ENCODE results near the gene LDLRAD1. TPM values are rescaled to one million over a fixed set of nuclear protein-coding genes. Genes with fewer than 3 reads are reported as not detected.

The LDLRAD1 gene
- total RNA-seq, 2 experiments from 2014 or later = not detected

- CTCF ChIA-PET = interaction anchor here (1.0 kb wide), 1 partner anchor 57 kb away, joined by 5 read pairs; no protein-coding TSS in a partner anchor
- Mint-ChIP-seq H3K27ac (no peak overlapping the region), H3K4me1 (no peaks in the 10 kb centered on the region), H3K4me3 (no peak overlapping the region), H3K27me3 (no peaks in the 10 kb centered on the region), H3K36me3 (ENCODE audit: low read depth) (no peaks in the 10 kb centered on the region), H3K9me3 (ENCODE audit: low read depth) (no peaks in the 10 kb centered on the region)
- POLR2A ChIA-PET = no interaction called here
- DNase-seq (no peak), ATAC-seq (no peak)
- intact Hi-C loops (cut with DNase I, micrococcal nuclease) = no loop called here
Measured at GRCh38 chr1:54016343-54017282, 1.4 kb downstream of the LDLRAD1 start.

GRCh38 chr1:54014009-54014629 is 3.9 kb downstream of the LDLRAD1 start:
- H3K27me3 Mint-ChIP-seq = no peaks in the 10 kb centered on the region
- ATAC-seq (no peak), DNase-seq (no peak)
- no peaks in the 10 kb centered on the region for H3K4me1 Mint-ChIP-seq
- intact Hi-C loops (cut with DNase I, micrococcal nuclease) = no loop called here
- CTCF ChIA-PET = interaction anchor here (0.7 to 1.0 kb wide), 3 partner anchors 19 to 55 kb away, joined by 3 to 5 read pairs (median 3); no protein-coding TSS in a partner anchor
- no peak overlapping the region for H3K27ac Mint-ChIP-seq
- H3K4me3 Mint-ChIP-seq = no peak overlapping the region
- H3K36me3 Mint-ChIP-seq (ENCODE audit: low read depth) = no peaks in the 10 kb centered on the region
- POLR2A ChIA-PET = interaction anchor here (0.6 kb wide), 1 partner anchor 64 kb away, joined by 3 read pairs; no protein-coding TSS in a partner anchor
- H3K9me3 Mint-ChIP-seq (ENCODE audit: low read depth) = no peaks in the 10 kb centered on the region

GRCh38 chr1:54013393-54014008 is 4.5 kb downstream of the LDLRAD1 start:
- Mint-ChIP-seq H3K27me3 (no peaks in the 10 kb centered on the region), H3K27ac (no peak overlapping the region), H3K9me3 (ENCODE audit: low read depth) (no peaks in the 10 kb centered on the region), H3K36me3 (ENCODE audit: low read depth) (no peaks in the 10 kb centered on the region), H3K4me1 (no peaks in the 10 kb centered on the region), H3K4me3 (no peak overlapping the region)
- ChIA-PET POLR2A (interaction anchor here (0.5 kb wide), 1 partner anchor 281 kb away, joined by 5 read pairs; no protein-coding TSS in a partner anchor), CTCF (no interaction called here)
- intact Hi-C loops (cut with DNase I, micrococcal nuclease) = no loop called here
- ATAC-seq (no peak), DNase-seq (no peak)

GRCh38 chr1:54012863-54013262 is 5.1 kb downstream of the LDLRAD1 start:
- POLR2A ChIA-PET = no interaction called here
- Mint-ChIP-seq H3K27me3 (no peaks in the 10 kb centered on the region), H3K27ac (no peak overlapping the region), H3K4me1 (no peaks in the 10 kb centered on the region), H3K9me3 (ENCODE audit: low read depth) (no peaks in the 10 kb centered on the region), H3K4me3 (no peak overlapping the region), H3K36me3 (ENCODE audit: low read depth) (no peaks in the 10 kb centered on the region)
- intact Hi-C loops (cut with DNase I, micrococcal nuclease) = no loop called here
- CTCF ChIA-PET = interaction anchor here (0.8 to 1.1 kb wide), 2 partner anchors 9 to 112 kb away, joined by 3 read pairs; no protein-coding TSS in a partner anchor
- ATAC-seq (no peak), DNase-seq (no peak)

GRCh38 chr1:54012008-54012325 is 6.0 kb downstream of the LDLRAD1 start:
- CTCF ChIA-PET = interaction anchor here (0.5 to 1.1 kb wide), 3 partner anchors 9 to 144 kb away, joined by 3 read pairs; no protein-coding TSS in a partner anchor
- no peaks in the 10 kb centered on the region for H3K9me3 Mint-ChIP-seq (ENCODE audit: low read depth)
- no peak overlapping the region for H3K4me3 Mint-ChIP-seq
- ATAC-seq = no peak
- POLR2A ChIA-PET = no interaction called here
- H3K36me3 Mint-ChIP-seq (ENCODE audit: low read depth) = no peaks in the 10 kb centered on the region
- intact Hi-C loops (cut with DNase I, micrococcal nuclease) = no loop called here
- H3K27me3 Mint-ChIP-seq = no peaks in the 10 kb centered on the region
- H3K27ac Mint-ChIP-seq = no peak overlapping the region
- no peak for DNase-seq
- no peaks in the 10 kb centered on the region for H3K4me1 Mint-ChIP-seq

- Mint-ChIP-seq H3K9me3 (ENCODE audit: low read depth) (no peaks in the 10 kb centered on the region), H3K36me3 (ENCODE audit: low read depth) (no peaks in the 10 kb centered on the region), H3K27me3 (no peaks in the 10 kb centered on the region), H3K4me3 (no peak overlapping the region), H3K4me1 (no peaks in the 10 kb centered on the region), H3K27ac (no peak overlapping the region)
- intact Hi-C loops (cut with DNase I, micrococcal nuclease) = no loop called here
- no peak for ATAC-seq
- no peak for DNase-seq
- POLR2A ChIA-PET = no interaction called here
- CTCF ChIA-PET = interaction anchor here (0.6 kb wide), 1 partner anchor 451 kb away, joined by 3 read pairs; no protein-coding TSS in a partner anchor
Measured at GRCh38 chr1:54011316-54012007, 6.5 kb downstream of the LDLRAD1 start.

GRCh38 chr1:54010415-54011117 is 7.4 kb downstream of the LDLRAD1 start:
- Mint-ChIP-seq H3K4me3 (no peak overlapping the region), H3K27ac (no peak overlapping the region), H3K27me3 (no peaks in the 10 kb centered on the region), H3K36me3 (ENCODE audit: low read depth) (no peaks in the 10 kb centered on the region), H3K9me3 (ENCODE audit: low read depth) (no peaks in the 10 kb centered on the region), H3K4me1 (no peaks in the 10 kb centered on the region)
- ATAC-seq (no peak), DNase-seq (no peak)
- ChIA-PET CTCF (no interaction called here), POLR2A (no interaction called here)
- intact Hi-C loops (cut with DNase I, micrococcal nuclease) = no loop called here

- Mint-ChIP-seq H3K36me3 (ENCODE audit: low read depth) (no peaks in the 10 kb centered on the region), H3K27ac (no peak overlapping the region), H3K9me3 (ENCODE audit: low read depth) (no peaks in the 10 kb centered on the region), H3K4me1 (no peaks in the 10 kb centered on the region), H3K4me3 (no peak overlapping the region), H3K27me3 (no peaks in the 10 kb centered on the region)
- DNase-seq (no peak), ATAC-seq (no peak)
- intact Hi-C loops (cut with DNase I, micrococcal nuclease) = no loop called here
- ChIA-PET POLR2A (no interaction called here), CTCF (no interaction called here)
Measured at GRCh38 chr1:54009406-54009805, 8.6 kb downstream of the LDLRAD1 start.

GRCh38 chr1:54008876-54009275 is 9.1 kb downstream of the LDLRAD1 start:
- H3K4me3 Mint-ChIP-seq = no peak overlapping the region
- intact Hi-C loops (cut with DNase I, micrococcal nuclease) = no loop called here
- no peaks in the 10 kb centered on the region for H3K27me3 Mint-ChIP-seq
- H3K9me3 Mint-ChIP-seq (ENCODE audit: low read depth) = no peaks in the 10 kb centered on the region
- ChIA-PET CTCF (no interaction called here), POLR2A (no interaction called here)
- no peaks in the 10 kb centered on the region for H3K4me1 Mint-ChIP-seq
- ATAC-seq = no peak
- H3K27ac Mint-ChIP-seq = no peak overlapping the region
- no peaks in the 10 kb centered on the region for H3K36me3 Mint-ChIP-seq (ENCODE audit: low read depth)
- no peak for DNase-seq

GRCh38 chr1:54007613-54008012 is 10.4 kb downstream of the LDLRAD1 start:
- Mint-ChIP-seq H3K27me3 (no peaks in the 10 kb centered on the region), H3K27ac (no peak overlapping the region), H3K9me3 (ENCODE audit: low read depth) (no peaks in the 10 kb centered on the region), H3K4me3 (no peak overlapping the region), H3K4me1 (no peaks in the 10 kb centered on the region), H3K36me3 (ENCODE audit: low read depth) (no peaks in the 10 kb centered on the region)
- ChIA-PET CTCF (interaction anchor here (0.6 kb wide), 1 partner anchor 196 kb away, joined by 3 read pairs; no protein-coding TSS in a partner anchor), POLR2A (no interaction called here)
- ATAC-seq = no peak
- intact Hi-C loops (cut with DNase I, micrococcal nuclease) = no loop called here
- DNase-seq = no peak

GRCh38 chr1:54006508-54006907 is 11.5 kb downstream of the LDLRAD1 start:
- no peak overlapping the region for H3K27ac Mint-ChIP-seq
- H3K4me1 Mint-ChIP-seq = no peaks in the 10 kb centered on the region
- no peaks in the 10 kb centered on the region for H3K27me3 Mint-ChIP-seq
- no peaks in the 10 kb centered on the region for H3K9me3 Mint-ChIP-seq (ENCODE audit: low read depth)
- no peak for DNase-seq
- CTCF ChIA-PET = no interaction called here
- POLR2A ChIA-PET = interaction anchor here (0.7 kb wide), 1 partner anchor 27 kb away, joined by 3 read pairs; no protein-coding TSS in a partner anchor
- ATAC-seq = no peak
- intact Hi-C loops (cut with DNase I, micrococcal nuclease) = no loop called here
- H3K4me3 Mint-ChIP-seq = no peak overlapping the region
- no peaks in the 10 kb centered on the region for H3K36me3 Mint-ChIP-seq (ENCODE audit: low read depth)
